PC-3 (cell line): Measurements from ENCODE around the gene MRPL46.

Source experiments
- EZH2 ChIP-seq: fragments of 300-600 bp; sonication (generic); IDR thresholded peaks from one replicate; pipeline ENCODE4 v1.6.1; 2017; ENCODE audit warnings: antibody characterized with exemption, mild to moderate bottlenecking, low read length; ENCODE audit not compliant: unreplicated experiment
- EZH2phosphoT487 ChIP-seq: fragments of 300-600 bp; sonication (generic); IDR thresholded peaks from 2 replicates; pipeline ENCODE4 v1.6.1; 2018; ENCODE audit warnings: mild to moderate bottlenecking, antibody characterized with exemption, low read length, borderline replicate concordance
- TF ChIP-seq, protein P1 (sequence below): fragments of 300-600 bp; sonication (generic); conservative IDR thresholded peaks from 2 replicates; pipeline ENCODE4 v1.5.1; 2017; ENCODE audit warnings: antibody characterized with exemption, low read depth, mild to moderate bottlenecking, low read length

DNA sequence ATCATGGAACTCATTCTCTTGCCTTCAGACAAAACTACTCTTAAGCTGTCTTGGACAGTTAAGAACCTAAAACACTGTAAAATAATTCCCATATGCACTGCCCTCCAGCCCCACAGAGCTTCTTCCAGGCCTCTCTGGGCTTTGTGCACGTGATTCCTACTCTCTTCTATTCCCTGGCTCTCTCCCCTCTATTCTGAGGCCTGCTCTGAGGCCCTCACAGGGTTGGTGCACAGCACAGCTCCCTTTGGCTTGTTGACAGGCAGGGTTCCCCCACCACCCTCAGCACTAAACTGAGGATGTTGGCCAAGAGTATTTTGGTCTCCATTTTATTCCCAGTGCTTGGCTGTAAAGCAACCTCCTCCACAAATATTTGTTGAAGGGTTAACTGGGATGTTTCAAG is 13.5 kb downstream of the MRPL46 start:
- TF ChIP-seq EZH2 (no peak), EZH2phosphoT487 (no peak)
- TF ChIP-seq, protein P1, sequence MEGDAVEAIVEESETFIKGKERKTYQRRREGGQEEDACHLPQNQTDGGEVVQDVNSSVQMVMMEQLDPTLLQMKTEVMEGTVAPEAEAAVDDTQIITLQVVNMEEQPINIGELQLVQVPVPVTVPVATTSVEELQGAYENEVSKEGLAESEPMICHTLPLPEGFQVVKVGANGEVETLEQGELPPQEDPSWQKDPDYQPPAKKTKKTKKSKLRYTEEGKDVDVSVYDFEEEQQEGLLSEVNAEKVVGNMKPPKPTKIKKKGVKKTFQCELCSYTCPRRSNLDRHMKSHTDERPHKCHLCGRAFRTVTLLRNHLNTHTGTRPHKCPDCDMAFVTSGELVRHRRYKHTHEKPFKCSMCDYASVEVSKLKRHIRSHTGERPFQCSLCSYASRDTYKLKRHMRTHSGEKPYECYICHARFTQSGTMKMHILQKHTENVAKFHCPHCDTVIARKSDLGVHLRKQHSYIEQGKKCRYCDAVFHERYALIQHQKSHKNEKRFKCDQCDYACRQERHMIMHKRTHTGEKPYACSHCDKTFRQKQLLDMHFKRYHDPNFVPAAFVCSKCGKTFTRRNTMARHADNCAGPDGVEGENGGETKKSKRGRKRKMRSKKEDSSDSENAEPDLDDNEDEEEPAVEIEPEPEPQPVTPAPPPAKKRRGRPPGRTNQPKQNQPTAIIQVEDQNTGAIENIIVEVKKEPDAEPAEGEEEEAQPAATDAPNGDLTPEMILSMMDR, result no peak
